ENCODE results near the gene XG. TPM values are rescaled to one million over a fixed set of nuclear protein-coding genes. Genes with fewer than 3 reads are reported as not detected.
"Not testable (repeated sequence)": the region's sequence is repeated elsewhere in the genome, so short reads cannot be mapped to it uniquely, and the experiment has no call there.

The XG gene
- total RNA-seq, 4 donors from 2014 or later: 0.76 TPM; not detected in 3

GRCh38 chrX:2801223-2801622 is 49.4 kb downstream of the XG start:
- intact Hi-C loops (cut with DNase I; ENCODE audit: low total_unique reads): no loop called here
- no peaks in the 10 kb centered on the region for H3K36me3 ChIP-seq
- DNase-seq: no peak
- no peaks in the 10 kb centered on the region for H3K27me3 ChIP-seq
- H3K4me3 ChIP-seq: no peak overlapping the region
- H3K4me1 ChIP-seq: no peaks in the 10 kb centered on the region
- H3K9me3 ChIP-seq: no peaks in the 10 kb centered on the region
- no peak for TF ChIP-seq POLR2A (IDR thresholded peaks at IDR 0.05)
- TF ChIP-seq CTCF (IDR thresholded peaks at IDR 0.05): no peak
- H3K27ac ChIP-seq: no peak overlapping the region

DNA sequence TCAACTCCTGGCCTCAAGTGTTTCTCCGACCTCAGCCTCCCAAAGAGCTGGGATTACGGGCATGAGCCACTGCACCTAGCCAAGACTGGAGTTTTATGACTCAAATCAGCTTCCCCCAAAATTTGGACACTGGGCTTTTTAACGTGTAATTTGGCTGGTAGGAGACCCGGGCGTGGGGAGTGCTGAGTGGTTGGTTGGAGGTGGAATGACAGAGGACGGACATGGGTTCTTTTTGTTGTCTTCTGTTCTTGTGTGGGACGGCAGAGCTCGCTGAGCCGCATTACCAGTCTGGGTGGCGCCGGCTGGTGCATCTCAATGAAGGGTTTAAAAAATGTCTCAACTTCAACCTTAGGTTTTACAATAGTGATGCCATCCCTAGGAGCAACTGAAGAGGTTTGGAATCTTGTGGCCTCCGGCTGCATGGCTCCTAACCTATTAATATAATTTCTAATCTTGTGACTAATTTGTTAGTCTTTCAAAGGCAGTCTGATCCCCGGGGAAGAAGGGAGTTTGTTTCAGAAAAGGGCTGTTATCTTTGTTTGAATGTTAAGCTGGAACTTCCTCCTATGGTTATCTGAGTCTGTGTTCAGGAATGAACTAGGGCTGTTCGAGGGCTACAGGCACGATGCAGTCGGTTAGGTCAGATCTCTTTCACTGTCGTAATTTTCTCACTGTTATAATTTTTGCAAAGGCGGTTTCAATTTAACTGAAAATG is 50.7 kb downstream of the XG start:
- H3K4me3 ChIP-seq; H3K27me3 ChIP-seq; H3K27ac ChIP-seq; H3K36me3 ChIP-seq; H3K9me3 ChIP-seq; DNase-seq; H3K4me1 ChIP-seq; intact Hi-C loops (cut with DNase I; ENCODE audit: low total_unique reads): not testable (repeated sequence)

- H3K27ac ChIP-seq; H3K36me3 ChIP-seq; H3K4me1 ChIP-seq; H3K9me3 ChIP-seq; H3K27me3 ChIP-seq; H3K4me3 ChIP-seq; DNase-seq; intact Hi-C loops (cut with DNase I; ENCODE audit: low total_unique reads): not testable (repeated sequence)
These were observed 51.6 kb downstream of the XG start for GRCh38 chrX:2803486-2803885.

DNA sequence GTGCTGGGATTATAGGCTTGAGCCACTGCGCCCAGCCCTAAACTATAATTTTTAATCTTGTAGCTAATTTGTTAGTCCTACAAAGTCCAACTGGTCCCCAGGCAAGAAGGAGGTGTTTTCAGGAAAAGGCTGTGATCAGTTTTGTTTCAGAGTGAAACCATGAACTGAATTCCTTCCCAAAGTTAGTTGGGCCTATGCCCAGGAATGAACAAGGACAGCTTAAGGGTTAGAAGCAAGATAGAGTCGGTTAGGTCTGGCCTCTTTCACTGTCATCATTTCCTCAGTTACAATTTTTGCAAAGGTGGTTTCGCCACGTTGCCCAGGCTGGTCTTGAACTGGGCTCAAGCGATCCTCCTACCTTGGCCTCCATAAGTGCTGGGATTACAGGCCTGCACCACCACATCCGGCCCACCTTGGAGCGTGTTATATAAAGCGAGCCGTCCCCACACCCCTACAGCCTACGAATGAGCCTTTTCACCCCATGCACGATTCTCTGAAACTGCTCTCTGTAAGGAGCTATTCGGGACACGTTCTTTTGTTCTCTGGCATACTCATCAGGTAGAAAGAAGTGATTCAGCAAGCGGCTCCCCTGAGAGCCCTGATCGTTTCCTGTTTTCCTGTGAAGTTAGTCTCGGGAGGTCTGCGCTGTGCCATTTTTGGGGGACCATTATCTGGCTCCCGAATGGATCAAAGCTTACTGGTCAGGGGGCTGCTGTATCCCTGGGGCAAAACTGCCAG is 52.4 kb downstream of the XG start:
- H3K4me3 ChIP-seq; DNase-seq; H3K9me3 ChIP-seq; H3K27me3 ChIP-seq; intact Hi-C loops (cut with DNase I; ENCODE audit: low total_unique reads); H3K36me3 ChIP-seq; H3K4me1 ChIP-seq: not testable (repeated sequence)
- peak overlapping the region; percentile 33 to 42 for H3K27ac ChIP-seq

DNA sequence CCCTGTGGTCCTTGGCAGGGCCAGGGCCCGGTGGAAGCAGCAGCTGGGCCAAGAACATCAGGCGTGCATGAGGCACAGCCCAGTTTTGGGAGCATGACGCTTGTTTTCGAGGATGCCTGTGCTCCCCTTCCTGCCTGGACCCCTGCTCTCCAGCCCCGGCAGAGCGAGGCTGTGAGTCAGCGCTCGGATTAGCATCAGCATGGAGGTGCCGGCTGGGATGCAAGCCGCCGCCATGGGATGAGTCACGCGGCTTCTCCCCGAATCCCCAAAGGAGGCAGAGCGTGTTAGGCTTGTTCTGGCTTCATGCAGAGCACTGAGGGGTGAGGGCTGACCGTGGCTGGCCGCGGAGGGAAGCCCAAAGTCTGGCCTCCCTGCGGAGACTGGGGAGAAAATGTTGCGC is 53.0 kb downstream of the XG start:
- H3K9me3 ChIP-seq; H3K4me3 ChIP-seq; intact Hi-C loops (cut with DNase I; ENCODE audit: low total_unique reads); H3K27me3 ChIP-seq; H3K4me1 ChIP-seq; H3K36me3 ChIP-seq: not testable (repeated sequence)
- peak overlapping the region; percentile 33 to 42 for H3K27ac ChIP-seq
- peak; percentile 37 to 70 for DNase-seq

GRCh38 chrX:2811271-2811670 is 59.4 kb downstream of the XG start:
- intact Hi-C loops (cut with DNase I; ENCODE audit: low total_unique reads): no loop called here
- no peak for DNase-seq
- Histone ChIP-seq H3K4me3 (no peak overlapping the region), H3K36me3 (no peaks in the 10 kb centered on the region), H3K27me3 (no peaks in the 10 kb centered on the region), H3K27ac (no peak overlapping the region), H3K4me1 (no peaks in the 10 kb centered on the region), H3K9me3 (no peaks in the 10 kb centered on the region)
- TF ChIP-seq POLR2A (IDR thresholded peaks at IDR 0.05) (no peak), CTCF (IDR thresholded peaks at IDR 0.05) (no peak)

DNA sequence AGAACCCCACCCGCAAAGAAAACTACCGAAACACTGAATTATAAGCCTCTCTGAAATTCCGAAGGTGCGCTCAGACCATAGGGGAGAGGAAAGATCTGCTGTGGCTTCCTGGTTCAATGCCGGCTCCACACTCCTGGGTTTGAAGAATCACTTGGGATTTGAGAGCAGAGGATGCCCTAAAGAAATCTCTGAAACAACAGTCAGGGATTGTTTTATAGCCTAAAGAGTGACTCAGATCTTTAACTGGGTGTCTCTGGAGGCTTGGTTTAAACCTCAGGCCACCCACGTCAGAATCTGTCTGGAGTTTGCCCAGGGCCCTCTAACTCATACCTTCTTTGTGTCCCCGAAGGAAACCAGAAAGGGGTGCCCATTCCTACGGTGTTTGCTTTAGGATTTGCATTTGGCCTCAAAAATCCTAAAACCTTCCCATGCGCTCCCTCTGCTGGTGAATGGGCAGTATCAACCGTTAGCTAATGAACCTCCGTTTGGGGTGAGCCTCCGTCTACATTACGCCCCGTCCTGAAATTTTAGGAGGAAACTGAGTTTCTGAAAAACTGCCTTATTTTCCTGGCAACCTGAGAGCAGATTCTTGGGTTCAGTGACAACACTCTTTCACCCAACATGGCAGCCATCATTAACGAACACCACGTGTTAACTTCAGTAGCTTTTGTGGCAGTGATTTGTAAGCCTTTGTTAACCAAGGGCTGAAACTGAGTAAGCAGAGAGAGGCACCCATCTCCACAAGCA is 60.5 kb downstream of the XG start:
- intact Hi-C loops (cut with DNase I; ENCODE audit: low total_unique reads); H3K9me3 ChIP-seq; H3K4me1 ChIP-seq; H3K36me3 ChIP-seq; H3K27ac ChIP-seq; H3K4me3 ChIP-seq; H3K27me3 ChIP-seq: not testable (repeated sequence)
- TF ChIP-seq CTCF (IDR thresholded peaks at IDR 0.05): peak; percentile 51 to 74 (median 63)
- peak; percentile 49 to 57 for DNase-seq
